GM21423 (cell line): ENCODE data around the gene HAP1.
"Not testable (repeated sequence)": the region's sequence is repeated elsewhere in the genome, so short reads cannot be mapped to it uniquely, and the experiment has no call there.

ENCODE experiments used
- ATAC-seq: cut with Tn5 transposase; IDR thresholded peaks from one replicate; pipeline ENCODE4 v1.9.1; 2021; ENCODE audit warnings: mild to moderate bottlenecking, moderate library complexity; ENCODE audit not compliant: unreplicated experiment

HAP1 gene

GRCh38 chr17:41725134-41725533 lies 9.3 kb downstream of the HAP1 start:
- no peak for ATAC-seq

GRCh38 chr17:41724476-41725050 lies 9.9 kb downstream of the HAP1 start:
- ATAC-seq, result no peak

DNA sequence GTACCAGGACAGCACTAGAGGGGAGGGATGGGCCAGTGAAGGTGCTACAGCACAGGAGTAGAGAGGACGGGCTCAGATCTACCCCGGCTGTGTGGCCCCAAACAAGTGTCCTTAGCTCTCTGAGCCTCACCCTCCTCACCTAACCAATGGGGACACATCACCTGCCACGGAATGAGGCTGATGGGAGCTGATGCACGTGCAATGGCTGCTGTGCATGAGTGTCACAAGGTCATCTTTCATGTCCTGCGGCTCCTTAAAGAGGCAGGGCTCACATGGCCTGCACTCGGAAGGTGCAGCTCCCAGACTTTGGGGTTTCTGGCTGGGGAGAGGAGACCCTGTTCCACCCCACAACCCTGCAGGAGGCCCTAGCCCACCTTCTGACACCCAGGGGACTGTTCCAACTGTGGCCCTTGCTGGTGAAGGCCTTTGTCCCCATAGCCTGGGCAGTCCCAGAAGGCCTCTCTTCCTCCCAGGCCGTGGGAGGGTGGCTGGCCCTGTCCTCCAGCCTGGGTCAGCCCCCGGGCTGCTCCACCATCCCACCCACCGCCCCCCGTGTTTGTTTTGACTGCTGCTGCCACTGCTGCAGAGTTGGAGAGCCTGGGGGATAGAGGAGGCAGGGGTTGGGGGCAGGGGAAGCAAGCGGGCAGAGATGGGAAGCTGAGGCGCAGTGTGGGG lies 10.5 kb downstream of the HAP1 start:
- ATAC-seq, result no peak

- no peak for ATAC-seq
Measured at GRCh38 chr17:41722231-41722630, 12.2 kb downstream of the HAP1 start.

GRCh38 chr17:41718287-41718645 lies 16.2 kb downstream of the HAP1 start:
- no peak for ATAC-seq

DNA sequence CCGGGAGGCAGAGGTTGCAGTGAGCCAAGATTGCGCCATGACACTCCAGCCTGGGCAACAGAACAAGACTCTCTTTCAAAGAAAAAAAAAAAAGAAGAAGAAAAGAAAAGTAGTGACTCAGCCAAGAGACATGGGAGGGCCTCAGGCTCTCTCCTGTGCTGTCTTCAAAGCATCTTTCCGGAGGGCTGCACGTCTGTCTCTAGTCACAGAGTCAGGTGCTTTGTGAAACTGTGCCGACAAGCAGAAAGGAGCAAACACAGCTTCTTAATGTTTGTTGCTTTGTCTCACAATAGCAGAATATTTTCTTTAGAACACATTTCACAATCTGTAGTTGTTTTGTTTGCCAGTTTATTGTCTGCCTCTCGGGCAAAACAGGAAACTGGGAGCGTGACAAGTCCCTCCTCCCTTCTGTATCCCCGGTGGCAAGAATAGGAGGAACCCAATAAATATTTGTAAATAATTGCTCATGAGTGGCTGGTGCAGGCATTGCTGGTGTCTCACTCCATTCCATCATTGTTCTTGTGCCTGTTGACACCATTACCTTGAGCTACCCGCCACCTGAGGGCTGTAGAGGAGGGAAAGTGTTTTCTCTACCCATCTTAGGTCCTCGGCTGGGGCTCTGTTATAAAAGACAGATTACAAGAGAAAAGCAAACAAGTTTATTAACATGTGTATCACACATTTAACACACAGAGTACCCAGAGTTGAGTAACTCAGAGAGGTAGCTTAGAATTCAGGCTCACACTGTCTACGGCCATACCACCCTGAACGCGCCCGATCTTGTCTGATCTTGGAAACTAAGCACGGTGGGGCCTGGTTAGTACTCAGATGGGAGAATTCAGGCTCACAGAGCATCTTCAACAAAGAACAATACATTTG lies 16.8 kb downstream of the HAP1 start:
- no peak for ATAC-seq

DNA sequence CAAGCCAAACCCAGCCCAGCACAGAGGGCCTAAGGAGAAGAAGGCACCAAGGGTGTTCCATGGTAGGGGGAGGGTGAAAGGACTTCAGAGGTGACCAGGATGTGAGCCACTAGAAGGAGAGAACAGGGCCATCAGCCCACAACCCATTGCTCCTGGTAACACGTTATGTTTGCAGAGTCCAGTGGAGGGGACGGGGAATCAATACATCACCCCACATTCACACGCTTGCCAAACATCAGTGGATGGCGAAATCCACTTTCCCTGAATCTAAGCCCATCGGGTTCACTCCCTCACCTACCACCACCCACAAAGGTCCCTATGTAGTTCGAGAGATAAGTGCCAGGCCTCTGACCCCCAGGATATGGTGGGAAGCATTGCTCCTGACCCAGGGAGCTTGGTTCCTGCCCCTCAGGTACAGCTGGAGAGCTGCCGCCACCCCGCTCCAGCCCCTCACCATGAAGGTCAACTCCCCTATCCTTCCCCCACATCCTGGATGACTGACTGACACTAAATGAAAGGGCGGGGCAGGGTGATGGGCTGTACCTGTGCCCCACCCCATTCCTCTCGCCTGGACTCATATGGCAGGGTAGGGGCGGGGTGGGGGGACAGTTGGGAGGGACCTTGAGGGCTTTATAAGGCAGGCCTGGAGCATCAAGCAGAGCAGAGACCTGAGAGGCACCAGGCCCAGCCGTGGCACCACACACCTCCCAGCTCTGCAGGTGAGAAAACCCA lies 22.6 kb downstream of the HAP1 start, which contains the start of gene GAST:
Gene GAST, plus strand, starts transcription at position 663 of the 732 bp plus-strand sequence. CDS start 3,106 bp downstream, outside the sequence.
- no peak for ATAC-seq

- no peak for ATAC-seq
Measured at GRCh38 chr17:41710472-41711090, 23.9 kb downstream of the HAP1 start.

DNA sequence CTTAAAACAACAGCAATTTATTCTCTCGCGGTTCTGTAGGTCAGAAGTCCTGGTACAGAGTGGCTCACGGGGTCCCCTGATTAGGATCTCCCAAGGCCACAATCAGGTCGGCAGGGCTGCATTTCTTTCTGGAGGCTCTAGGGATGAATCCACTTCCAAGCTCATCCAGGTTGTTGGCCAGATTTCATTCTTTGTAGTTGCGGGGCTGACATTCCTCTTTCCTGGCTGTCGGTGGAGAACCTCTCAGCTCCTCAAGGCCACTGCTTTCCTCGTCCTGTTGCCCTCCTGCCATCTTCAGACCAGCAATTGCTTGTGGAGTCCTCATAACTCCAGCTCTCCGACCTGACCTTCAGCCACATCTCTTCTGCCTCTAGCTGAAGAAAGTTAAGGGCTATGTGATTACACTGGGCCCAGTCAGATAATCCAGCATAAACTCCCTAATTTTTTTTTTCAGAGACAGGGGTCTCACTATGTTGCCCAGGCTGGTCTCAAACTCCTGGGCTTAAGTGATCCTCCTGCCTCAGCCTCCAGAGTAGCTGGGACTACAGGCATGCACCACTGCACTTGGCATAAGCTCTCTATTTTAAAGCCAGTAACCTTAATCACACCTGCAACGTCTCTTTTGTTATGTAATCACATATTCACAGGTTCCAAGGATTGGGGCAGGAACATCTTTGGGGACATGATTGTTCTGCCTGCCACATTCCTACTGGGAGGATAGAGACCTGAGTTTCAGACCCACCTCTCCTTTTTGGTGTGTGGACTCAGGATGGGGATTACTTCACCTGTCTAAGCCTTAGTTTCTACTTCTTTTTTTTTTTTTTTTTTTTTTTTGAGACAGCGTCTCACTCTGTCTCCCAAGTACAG lies 26.4 kb downstream of the HAP1 start:
- no peak for ATAC-seq

DNA sequence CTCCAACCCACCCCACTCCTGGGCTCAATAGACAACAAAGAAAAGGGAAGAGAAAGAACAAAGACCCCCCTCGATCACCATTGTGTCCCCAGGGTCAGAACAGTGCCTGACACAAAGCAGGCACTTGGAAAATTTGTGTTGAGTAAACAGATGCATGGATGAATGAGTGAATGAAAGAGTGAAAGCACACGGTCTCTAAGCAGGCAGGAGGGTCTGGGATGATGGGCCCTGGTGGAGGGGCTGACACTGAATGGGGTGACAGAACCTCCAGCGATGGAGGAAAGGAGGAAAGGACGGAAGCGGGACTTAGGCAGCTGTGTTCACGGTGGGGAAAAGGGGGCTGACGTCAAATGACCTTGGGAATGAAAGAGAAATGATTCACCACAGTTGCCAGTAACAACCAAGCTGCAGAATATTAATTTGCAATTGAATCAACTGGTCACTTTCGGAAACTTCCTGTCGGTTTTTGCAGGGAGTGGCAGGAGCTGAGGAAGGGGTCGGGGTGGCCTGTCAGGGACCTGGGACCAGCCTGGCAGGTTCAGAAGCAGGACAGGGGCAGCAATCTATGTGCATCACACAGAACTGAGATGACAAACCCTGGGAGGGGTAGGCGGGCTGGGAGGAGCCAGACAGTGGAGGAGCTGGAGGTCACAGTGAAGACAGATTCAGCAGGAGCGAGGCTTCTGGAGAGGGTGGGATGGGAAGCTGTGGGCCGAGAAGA lies 29.0 kb downstream of the HAP1 start:
- no peak for ATAC-seq

GRCh38 chr17:41702712-41703111 lies 31.7 kb downstream of the HAP1 start:
- ATAC-seq, result no peak

DNA sequence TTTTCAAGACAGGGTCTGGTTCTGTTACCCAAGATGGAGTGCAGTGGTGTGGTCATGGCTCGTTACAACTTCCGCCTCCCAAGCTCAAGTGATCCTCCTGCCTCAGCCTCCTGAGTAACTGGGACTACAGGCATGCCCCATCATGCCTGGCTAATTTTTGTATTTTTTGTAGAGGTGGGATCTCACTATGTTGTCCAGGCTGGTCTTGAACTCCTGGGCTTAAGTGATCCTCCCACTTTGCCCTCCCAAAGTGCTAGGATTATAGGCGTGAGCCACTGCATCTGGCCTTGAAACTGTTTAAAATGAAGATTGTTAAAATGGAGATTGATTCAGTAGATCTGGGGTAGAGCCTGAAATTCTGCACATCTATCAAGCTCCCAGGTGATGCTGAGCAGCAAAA lies 33.6 kb downstream of the HAP1 start:
- ATAC-seq, result not testable (repeated sequence)

- ATAC-seq, result no peak
Measured at GRCh38 chr17:41697122-41697962, 37.1 kb downstream of the HAP1 start.

GRCh38 chr17:41695954-41696757 lies 38.3 kb downstream of the HAP1 start:
- ATAC-seq, result no peak

DNA sequence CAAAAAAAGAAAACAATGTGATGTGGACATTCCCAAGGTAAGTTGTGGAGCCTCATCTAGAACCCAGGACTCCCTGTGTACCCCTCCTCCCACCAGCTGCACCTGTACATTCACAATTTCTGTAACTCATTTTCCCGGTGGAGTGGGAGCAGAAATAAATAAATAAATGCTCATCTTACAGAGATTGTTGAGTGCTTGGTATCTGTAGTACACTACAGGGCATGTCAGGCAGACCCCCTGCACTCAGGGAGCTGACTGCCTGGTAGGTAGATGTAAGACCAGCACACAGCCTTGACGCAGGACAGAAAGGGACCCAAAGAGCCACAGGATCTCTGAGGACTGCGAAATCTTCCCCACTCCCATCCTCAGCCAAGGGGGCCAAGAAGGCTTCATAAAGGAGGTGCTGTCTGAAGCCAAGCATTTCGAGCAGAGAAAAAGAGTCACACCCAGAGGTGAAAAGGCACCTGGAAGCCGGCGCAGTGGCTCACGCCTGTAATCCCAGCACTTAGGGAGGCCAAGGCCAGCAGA lies 39.2 kb downstream of the HAP1 start:
- no peak for ATAC-seq

GRCh38 chr17:41692722-41693521 lies 41.5 kb downstream of the HAP1 start:
- ATAC-seq, result no peak
